NT2/D1 (cell line): ENCODE measurements around the gene DNAJB8.

Source experiments
- DNase-seq: peaks from one replicate; pipeline ENCODE4 v3.0.0-alpha.2; 2011; ENCODE audit warnings: low read depth, low spot score
- H3K27me3 ChIP-seq: 2 replicates; pipeline ENCODE4 v1.6.0; 2011; ENCODE audit warnings: mild to moderate bottlenecking; ENCODE audit not compliant: insufficient read length, insufficient read depth
- H3K36me3 ChIP-seq: 2 replicates; pipeline ENCODE4 v1.6.1; 2011; ENCODE audit warnings: mild to moderate bottlenecking, low read length, mixed read lengths; ENCODE audit not compliant: insufficient read depth, insufficient read length
- H3K4me1 ChIP-seq: 2 replicates; pipeline ENCODE4 v1.5.1; 2011; ENCODE audit not compliant: insufficient read depth, insufficient read length
- H3K4me3 ChIP-seq: 2 replicates; pipeline ENCODE4 v1.5.1; 2011; ENCODE audit warnings: low read depth; ENCODE audit not compliant: insufficient read length
- H3K9ac ChIP-seq: 2 replicates; pipeline ENCODE4 v1.6.0; 2011; ENCODE audit warnings: low read depth; ENCODE audit not compliant: insufficient read length
- H3K9me3 ChIP-seq: 2 replicates; pipeline ENCODE4 v1.5.1; 2011; ENCODE audit warnings: mild to moderate bottlenecking, low read length; ENCODE audit not compliant: insufficient read depth
- SUZ12 ChIP-seq: IDR thresholded peaks from 2 replicates; pipeline ENCODE4 v1.6.1; 2011; ENCODE audit not compliant: insufficient read length, insufficient read depth; ENCODE audit errors: extremely low read depth
- YY1 ChIP-seq: IDR thresholded peaks from 2 replicates; pipeline ENCODE4 v1.6.1; 2011; ENCODE audit not compliant: insufficient read length, insufficient read depth
- ZNF274 ChIP-seq: IDR thresholded peaks from 2 replicates; pipeline ENCODE4 v1.6.1; 2011; ENCODE audit warnings: mild to moderate bottlenecking, low read depth, low read length

DNAJB8 gene

DNA sequence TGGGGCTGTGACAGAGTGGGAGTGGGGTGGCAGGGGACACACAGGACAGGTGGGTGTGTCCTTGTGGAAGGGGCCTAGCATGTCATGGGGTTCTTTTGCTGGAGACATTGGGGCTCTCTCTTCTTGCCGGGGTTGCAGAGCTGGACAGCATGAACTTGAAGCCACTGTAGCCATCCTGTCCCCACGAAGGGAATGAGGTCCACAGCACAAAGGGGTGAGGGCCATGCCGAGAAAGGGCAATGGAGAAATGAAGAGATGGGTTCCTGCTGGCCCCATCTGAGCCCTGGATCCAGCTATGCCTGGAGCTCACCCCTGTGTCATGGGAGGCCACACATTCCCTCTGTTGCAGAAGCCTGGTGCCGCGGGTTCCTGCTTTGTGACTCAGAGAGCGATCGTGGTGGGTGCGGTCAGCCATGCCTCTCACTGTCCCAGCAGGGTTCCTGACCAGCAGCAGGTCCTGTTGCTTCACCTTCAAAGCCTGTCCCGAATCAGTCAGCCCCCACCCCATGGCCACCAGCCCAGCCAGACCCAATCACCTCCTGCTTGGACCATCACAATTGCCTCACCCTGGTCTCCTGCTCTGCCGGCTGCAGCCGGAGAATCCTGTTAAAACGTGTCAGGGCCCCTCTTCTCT is 50.0 kb downstream of the DNAJB8 start:
- H3K27me3 ChIP-seq: peaks cover 3% of the 10 kb centered on the region
- no peaks in the 10 kb centered on the region for H3K36me3 ChIP-seq
- peaks cover 34% of the 10 kb centered on the region for H3K4me1 ChIP-seq
- no peak overlapping the region for H3K9ac ChIP-seq
- no peak for TF ChIP-seq ZNF274
- TF ChIP-seq YY1: no peak
- TF ChIP-seq SUZ12: no peak
- no peak for DNase-seq
- H3K4me3 ChIP-seq: no peak overlapping the region
- peaks cover 13% of the 10 kb centered on the region; the same call in 1 of the 2 replicates for H3K9me3 ChIP-seq

DNA sequence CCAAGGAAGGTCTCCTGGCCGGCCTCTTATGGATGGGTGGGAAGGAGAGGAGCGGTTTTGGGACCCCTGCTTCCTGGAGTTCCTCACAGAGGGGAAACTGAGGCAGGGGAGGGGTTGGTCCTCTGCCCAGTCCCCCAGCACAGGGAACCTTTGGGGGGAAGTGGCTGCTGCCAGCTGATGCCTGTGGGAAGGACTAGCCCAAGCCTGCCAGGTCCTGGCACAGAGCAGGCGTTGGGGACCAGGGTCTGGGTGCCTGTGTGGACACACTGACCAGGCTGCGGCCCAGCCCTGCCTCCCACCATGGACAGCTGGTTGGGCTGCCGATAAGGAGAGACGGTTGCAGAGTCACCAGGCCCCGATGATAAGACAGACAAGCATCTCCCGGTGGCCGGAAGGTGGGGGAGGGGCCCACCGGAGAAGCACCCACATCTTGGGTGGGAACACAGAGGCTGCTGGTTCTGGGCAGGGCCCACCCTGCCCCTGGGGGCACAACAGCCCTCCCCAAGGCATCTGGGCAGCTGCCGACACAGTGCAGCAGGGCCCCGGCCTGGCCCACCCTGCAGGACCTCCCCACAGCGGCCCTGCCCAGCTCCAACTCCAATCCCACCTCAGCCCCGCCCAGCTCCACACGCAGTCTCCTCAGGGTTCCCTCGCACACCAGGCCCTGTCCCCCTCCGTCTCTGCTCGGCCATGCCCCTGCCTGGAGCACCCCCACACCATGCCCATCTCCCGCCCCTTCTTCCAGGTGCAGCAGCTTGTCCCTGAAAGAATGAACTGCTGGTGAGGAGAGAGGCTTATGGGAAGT is 50.7 kb downstream of the DNAJB8 start:
- H3K27me3 ChIP-seq: peaks cover 3% of the 10 kb centered on the region
- no peak overlapping the region for H3K9ac ChIP-seq
- TF ChIP-seq ZNF274 (no peak), YY1 (no peak), SUZ12 (no peak)
- peaks cover 39% of the 10 kb centered on the region for H3K4me1 ChIP-seq
- DNase-seq: no peak
- no peaks in the 10 kb centered on the region for H3K36me3 ChIP-seq
- peaks cover 13% of the 10 kb centered on the region; the same call in 1 of the 2 replicates for H3K9me3 ChIP-seq
- H3K4me3 ChIP-seq: no peak overlapping the region

DNA sequence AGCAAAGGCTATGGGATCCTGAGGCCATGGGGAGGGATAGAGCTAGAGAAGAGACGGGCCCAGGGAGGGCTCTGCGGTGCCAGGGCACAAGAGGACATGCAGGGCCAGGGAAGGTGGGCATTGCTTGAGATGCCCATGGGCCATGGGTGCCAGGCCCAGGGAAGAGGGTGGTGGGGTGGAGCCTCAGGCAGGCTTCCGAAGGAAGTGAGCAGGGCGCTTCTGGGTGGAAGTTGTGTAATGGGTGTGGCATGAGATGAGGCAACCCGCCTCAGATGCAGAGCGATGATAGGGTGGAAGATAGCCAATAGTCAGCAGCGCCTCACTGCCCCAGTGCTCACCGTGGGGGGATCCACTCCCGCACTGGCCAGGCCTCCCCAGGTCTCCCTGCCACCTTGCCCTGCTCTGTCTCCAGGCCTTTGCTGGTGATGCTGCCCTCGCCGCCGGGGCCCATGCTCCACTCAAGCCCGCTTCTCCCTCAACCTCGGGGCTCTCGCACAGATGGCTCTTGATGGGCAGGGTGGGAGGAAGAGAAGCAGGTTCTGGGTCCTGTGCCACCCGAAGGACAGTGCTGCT is 51.4 kb downstream of the DNAJB8 start:
- peaks cover 40% of the 10 kb centered on the region for H3K4me1 ChIP-seq
- DNase-seq: no peak
- peaks cover 13% of the 10 kb centered on the region; the same call in 1 of the 2 replicates for H3K9me3 ChIP-seq
- H3K27me3 ChIP-seq: peaks cover 3% of the 10 kb centered on the region
- H3K9ac ChIP-seq: no peak overlapping the region
- TF ChIP-seq ZNF274 (no peak), SUZ12 (no peak), YY1 (no peak)
- H3K4me3 ChIP-seq: no peak overlapping the region
- no peaks in the 10 kb centered on the region for H3K36me3 ChIP-seq

DNA sequence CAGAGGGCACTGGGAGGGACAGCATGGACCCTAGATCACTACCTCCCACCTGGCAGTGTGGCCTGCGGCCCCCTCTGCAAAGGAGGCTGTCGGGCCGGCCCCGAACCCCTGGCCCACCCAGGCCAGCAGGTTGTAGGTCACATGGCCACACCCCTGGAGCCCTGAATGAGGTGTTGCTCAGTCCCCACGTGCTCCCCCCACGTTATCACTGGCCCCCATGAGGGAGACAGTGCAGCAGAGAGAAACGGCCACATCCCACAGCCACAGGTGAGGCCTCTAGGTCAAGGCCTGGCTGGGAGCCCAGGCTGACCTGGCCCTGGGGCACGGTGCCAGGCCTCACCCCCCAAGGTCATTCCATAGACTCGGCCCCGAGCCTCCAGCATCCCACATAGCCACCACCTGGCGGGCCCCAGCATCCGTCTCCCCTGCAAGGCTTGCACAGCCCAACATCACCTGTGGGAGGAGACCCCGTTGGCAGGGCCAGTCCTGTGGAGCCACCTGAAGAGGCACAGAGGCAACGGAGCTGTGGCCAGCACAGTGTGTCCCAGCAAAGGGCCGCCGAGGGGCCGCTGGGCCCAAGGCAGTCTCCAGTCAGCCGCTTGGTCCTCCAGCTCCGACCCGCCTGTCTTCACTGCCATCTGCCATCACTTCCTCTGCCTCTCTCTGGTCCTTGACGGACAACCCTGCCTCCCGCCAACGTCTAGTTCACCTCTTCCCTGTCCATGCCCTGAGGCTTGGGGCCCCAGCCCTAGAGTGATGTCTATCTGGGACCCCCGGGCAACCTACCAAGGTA is 53.1 kb downstream of the DNAJB8 start:
- Histone ChIP-seq H3K4me1 (peaks cover 55% of the 10 kb centered on the region), H3K9ac (no peak overlapping the region), H3K36me3 (no peaks in the 10 kb centered on the region), H3K9me3 (peaks cover 13% of the 10 kb centered on the region; the same call in 1 of the 2 replicates), H3K27me3 (peaks cover 3% of the 10 kb centered on the region), H3K4me3 (no peak overlapping the region)
- TF ChIP-seq ZNF274: no peak
- no peak for TF ChIP-seq SUZ12
- TF ChIP-seq YY1: no peak
- no peak for DNase-seq

DNA sequence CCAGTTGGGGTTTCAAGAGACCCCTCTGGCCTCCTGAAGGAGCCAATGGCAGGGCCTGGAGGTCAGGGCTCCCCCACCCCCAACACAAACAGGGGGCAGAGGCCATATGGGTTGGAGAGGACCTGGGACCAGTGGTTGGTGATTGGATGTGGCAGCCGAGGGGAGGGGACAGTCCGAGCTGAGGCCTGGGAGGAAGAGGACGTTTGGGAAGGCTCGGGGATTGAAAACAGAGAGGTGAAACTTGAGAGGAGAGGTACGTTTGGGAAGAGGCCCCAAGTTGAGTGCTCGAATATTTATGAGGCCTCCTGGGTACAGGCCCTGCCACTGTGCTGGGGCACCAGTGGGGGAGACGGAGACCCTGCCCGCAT is 53.7 kb downstream of the DNAJB8 start:
- H3K27me3 ChIP-seq: peaks cover 3% of the 10 kb centered on the region
- H3K4me1 ChIP-seq: peaks cover 59% of the 10 kb centered on the region
- no peaks in the 10 kb centered on the region for H3K36me3 ChIP-seq
- no peak overlapping the region for H3K4me3 ChIP-seq
- no peak overlapping the region for H3K9ac ChIP-seq
- no peak for DNase-seq
- TF ChIP-seq YY1 (no peak), SUZ12 (no peak), ZNF274 (no peak)
- H3K9me3 ChIP-seq: peaks cover 13% of the 10 kb centered on the region; the same call in 1 of the 2 replicates
